Ectodermal cell (in vitro differentiated cells): ENCODE results near the gene SYP.
A peak's percentile ranks its signal among the peaks of the same experiment; 100 is the strongest.

Experiments
- H3K27ac ChIP-seq: 2 replicates; pipeline ENCODE4 v1.7.0; 2013; ENCODE audit warnings: mild to moderate bottlenecking, low read depth, low read length; ENCODE audit not compliant: insufficient read depth, poor library complexity, severe bottlenecking
- H3K27me3 ChIP-seq: 2 replicates; pipeline ENCODE4 v1.7.0; 2013; ENCODE audit warnings: mild to moderate bottlenecking, low read length; ENCODE audit not compliant: insufficient read depth, control insufficient read depth, poor library complexity, severe bottlenecking
- H3K36me3 ChIP-seq: one replicate; pipeline ENCODE4 v1.7.0; 2013; ENCODE audit warnings: low read length; ENCODE audit not compliant: control insufficient read depth, insufficient read depth
- H3K4me1 ChIP-seq: one replicate; pipeline ENCODE4 v1.7.0; 2013; ENCODE audit warnings: low read length; ENCODE audit not compliant: control insufficient read depth, insufficient read depth
- H3K4me3 ChIP-seq: 2 replicates; pipeline ENCODE4 v1.7.0; 2013; ENCODE audit warnings: low read depth, low read length, control low read depth; ENCODE audit not compliant: insufficient read depth
- H3K9me3 ChIP-seq: 2 replicates; pipeline ENCODE4 v1.7.0; 2013; ENCODE audit warnings: mild to moderate bottlenecking, low read length, moderate library complexity; ENCODE audit not compliant: control insufficient read depth
- WGBS, 2 experiments: methylation state at CpG; one replicate each; pipeline ENCODE4 v1.1.7; 2013; ENCODE audit warnings: missing lambda C conversion rate in 2 of 2; 5-methylcytosine and 5-hydroxymethylcytosine counted together

SYP gene

DNA sequence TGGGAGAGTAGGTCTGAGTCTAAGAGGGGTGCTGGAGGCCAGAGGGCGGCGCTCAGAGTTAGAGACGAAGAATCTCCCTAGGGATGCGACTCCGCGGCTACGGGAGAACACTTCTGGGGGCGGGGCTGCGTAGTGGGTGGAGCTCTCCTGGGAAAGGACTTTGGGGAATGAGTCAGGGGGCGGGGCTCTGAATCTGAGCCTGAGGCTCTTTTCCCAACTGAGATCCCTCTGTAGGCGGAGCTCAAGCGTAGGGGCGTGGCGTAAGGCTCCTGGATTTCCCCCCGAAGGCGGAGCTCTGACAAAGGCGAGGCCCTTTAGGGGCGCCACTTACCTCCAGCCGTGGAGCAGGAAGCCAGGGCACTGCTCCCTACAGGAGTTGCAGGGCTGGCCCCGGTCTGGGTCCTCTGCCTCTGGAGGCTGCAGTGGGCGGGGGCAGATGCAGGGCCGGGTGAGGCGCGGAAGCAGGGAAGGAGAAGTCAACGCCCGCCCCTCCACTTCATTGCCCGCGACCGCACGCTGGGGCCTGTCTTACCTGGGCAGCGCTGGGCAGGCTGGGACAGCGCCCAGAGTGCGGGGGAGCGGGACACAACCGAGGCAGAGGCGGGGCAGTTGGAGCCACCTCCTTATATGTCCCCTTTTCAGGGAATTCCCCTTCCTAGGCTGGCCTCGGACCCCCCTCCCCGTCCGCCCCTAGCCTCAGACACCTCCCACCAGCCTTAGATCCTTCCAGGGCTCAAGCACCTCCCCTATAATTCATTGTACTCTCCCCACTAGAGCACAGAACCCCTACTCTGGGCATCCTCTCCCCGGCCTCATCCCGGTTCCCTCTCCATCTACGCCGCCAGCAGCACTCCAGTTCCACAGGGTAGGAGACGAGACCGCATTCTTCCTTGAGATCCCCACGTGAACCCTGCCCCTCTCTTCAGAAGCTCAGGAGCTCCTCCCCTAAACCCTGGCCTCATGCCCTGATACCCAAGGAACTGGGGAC lies 15.4 kb downstream of the SYP start:
- WGBS, 2 experiments = 4% methylated on average over 46 of the region's 46 CpGs
- peak overlapping the region; percentile 36 for H3K27ac ChIP-seq
- peak overlapping the region; percentile 31 for H3K4me3 ChIP-seq

DNA sequence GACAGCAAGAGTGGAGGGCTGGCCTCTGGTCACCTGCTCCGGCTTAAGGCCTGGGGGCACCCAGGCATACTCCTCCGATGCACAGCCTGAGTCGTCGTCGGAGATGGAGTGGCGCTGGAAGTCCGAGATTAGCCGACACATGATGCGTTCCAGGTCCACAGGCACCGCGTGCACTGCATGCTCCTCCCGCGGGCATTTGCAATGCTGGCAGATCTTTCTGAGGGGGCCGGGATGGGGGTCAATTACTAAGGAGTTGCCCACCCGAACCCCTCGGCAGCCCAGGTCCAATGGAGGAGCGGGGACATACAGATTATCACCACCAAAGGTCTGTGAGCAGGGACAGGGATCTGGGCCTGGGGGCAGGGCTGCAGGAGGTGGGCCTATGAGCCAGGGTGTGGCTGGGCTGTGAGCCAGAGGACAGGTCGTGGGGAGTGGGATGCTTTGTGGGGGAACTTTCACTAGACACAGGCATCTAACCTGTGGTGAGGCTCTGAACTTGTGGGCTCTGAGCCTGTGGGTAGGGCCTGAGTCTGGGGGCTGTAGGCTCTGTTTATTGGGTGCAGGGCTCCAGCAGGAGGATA lies 16.2 kb downstream of the SYP start:
- H3K27ac ChIP-seq = peak overlapping the region; percentile 36
- WGBS, 2 experiments = 90 to 91% methylated on average over 18 of the region's 18 CpGs

More for the DNA sequence above, 15.4 kb downstream of the SYP start:
- Histone ChIP-seq H3K4me1 (peaks cover 12% of the 10 kb centered on the region), H3K9me3 (no peaks in the 10 kb centered on the region), H3K27me3 (no peaks in the 10 kb centered on the region), H3K36me3 (no peaks in the 10 kb centered on the region)

DNA sequence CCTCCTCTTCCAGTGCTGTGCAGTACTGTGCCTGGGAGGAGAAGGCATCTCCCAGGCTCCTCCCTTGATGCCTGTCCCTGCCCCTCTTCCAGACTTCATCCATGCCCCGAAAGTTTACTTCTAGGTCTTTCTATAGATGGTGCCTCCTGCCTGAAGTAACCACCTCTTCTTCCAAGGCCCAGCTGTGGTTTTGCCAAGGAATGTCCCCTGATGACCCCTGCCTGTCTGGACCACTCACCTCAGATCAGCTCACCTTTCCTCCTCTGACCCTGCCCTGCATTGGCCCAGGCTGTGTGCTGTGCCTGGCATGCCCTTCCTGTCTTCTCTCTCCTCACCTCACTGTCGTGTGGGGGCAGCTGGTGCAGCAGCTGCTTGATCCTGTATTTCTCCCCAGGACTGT lies 20.6 kb downstream of the SYP start:
- H3K36me3 ChIP-seq = no peaks in the 10 kb centered on the region
- H3K9me3 ChIP-seq = no peaks in the 10 kb centered on the region
- H3K27ac ChIP-seq = no peak overlapping the region
- 85 to 89% methylated on average over 2 of the region's 2 CpGs for WGBS, 2 experiments
- no peak overlapping the region for H3K4me3 ChIP-seq
- no peaks in the 10 kb centered on the region for H3K27me3 ChIP-seq
- no peaks in the 10 kb centered on the region for H3K4me1 ChIP-seq

More for the DNA sequence above, 16.2 kb downstream of the SYP start:
- no peaks in the 10 kb centered on the region for H3K36me3 ChIP-seq
- peaks cover 12% of the 10 kb centered on the region for H3K4me1 ChIP-seq
- H3K4me3 ChIP-seq = no peak overlapping the region
- H3K27me3 ChIP-seq = no peaks in the 10 kb centered on the region
- H3K9me3 ChIP-seq = no peaks in the 10 kb centered on the region

DNA sequence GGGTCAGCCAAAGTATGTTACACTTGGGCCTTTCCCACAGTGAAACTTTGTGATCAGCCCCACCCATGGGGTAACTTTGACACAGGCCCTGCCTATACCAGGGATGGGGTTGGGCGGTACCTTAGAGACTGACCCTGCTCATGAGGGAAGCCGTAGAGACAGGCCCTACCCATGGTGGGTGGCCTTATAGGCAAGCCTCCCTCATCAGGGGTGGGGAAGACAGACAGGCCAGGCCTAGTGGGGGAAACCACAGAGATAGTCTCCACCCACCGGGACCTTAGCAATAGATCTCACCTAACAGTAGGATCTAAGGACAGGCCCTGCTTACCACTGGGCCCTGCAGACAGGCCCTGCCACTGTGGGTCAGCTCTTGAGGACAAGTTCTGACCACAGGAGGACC lies 21.5 kb downstream of the SYP start:
- H3K36me3 ChIP-seq = no peaks in the 10 kb centered on the region
- H3K9me3 ChIP-seq = no peaks in the 10 kb centered on the region
- H3K4me1 ChIP-seq = no peaks in the 10 kb centered on the region
- no peaks in the 10 kb centered on the region for H3K27me3 ChIP-seq
- H3K27ac ChIP-seq = no peak overlapping the region
- WGBS, 2 experiments = 96% methylated on average over 3 of the region's 3 CpGs
- H3K4me3 ChIP-seq = no peak overlapping the region

DNA sequence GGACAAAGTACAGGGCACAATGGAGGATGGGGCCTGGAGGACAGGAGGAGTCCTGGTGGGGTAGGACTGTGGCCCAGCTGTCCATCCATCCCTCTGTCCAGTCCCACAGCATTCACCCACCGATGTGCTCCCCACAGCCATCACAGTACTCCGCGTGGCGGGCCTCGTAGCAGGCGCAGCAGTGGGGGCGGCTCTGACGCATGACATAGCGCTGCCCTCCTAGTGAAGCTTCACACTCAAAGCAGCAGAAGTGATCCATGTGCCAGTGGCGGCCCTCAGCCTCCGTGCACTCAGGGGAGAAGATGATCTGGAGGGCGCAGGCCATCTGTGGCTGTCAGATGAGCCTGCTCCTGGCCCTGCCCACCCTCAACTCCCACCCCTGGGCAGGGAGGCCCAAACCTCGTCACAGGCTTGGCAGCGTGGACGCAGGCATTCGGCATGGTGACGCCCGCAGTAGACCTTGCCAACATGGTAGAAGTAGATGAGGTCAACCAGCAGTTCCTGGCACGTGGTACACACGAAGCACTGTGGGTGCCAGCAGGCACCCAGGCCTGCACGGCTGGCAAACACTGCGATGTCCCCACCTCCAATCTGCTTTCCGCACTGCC lies 22.0 kb downstream of the SYP start:
- Histone ChIP-seq H3K27me3 (peaks cover 5% of the 10 kb centered on the region), H3K27ac (no peak overlapping the region), H3K4me1 (no peaks in the 10 kb centered on the region), H3K4me3 (no peak overlapping the region), H3K36me3 (no peaks in the 10 kb centered on the region), H3K9me3 (no peaks in the 10 kb centered on the region)
- 94 to 96% methylated on average over 23 of the region's 23 CpGs for WGBS, 2 experiments

DNA sequence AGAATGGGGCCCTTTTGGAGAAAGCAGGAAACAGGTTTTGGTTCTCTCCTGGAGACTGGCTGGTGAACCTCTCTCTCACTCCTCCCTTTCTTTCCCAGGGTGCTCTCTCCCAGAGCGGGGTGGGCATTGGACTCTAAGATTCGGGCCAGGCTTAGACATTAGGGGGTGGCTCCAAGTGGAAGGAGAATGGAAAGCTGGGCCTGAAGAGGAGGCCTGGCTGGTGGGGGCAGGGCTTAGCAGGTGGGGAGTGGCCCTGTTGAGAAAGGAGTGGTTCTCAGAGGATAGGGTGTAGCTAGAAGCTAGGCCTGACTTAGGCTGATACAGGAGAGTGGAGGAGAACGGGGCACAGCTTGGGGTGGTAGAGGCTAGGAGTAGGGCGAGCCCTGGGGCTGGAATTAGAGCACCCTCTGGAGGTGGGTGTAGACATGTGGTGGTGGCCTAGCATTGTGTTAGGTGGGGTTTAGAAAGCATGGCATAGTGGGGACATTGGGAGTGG lies 22.6 kb downstream of the SYP start:
- WGBS, 2 experiments = 80 to 95% methylated on average over 3 to 4 of the region's 4 CpGs
- H3K36me3 ChIP-seq = no peaks in the 10 kb centered on the region
- H3K4me1 ChIP-seq = no peaks in the 10 kb centered on the region
- H3K4me3 ChIP-seq = no peak overlapping the region
- peaks cover 11% of the 10 kb centered on the region for H3K27me3 ChIP-seq
- H3K27ac ChIP-seq = no peak overlapping the region
- H3K9me3 ChIP-seq = no peaks in the 10 kb centered on the region

DNA sequence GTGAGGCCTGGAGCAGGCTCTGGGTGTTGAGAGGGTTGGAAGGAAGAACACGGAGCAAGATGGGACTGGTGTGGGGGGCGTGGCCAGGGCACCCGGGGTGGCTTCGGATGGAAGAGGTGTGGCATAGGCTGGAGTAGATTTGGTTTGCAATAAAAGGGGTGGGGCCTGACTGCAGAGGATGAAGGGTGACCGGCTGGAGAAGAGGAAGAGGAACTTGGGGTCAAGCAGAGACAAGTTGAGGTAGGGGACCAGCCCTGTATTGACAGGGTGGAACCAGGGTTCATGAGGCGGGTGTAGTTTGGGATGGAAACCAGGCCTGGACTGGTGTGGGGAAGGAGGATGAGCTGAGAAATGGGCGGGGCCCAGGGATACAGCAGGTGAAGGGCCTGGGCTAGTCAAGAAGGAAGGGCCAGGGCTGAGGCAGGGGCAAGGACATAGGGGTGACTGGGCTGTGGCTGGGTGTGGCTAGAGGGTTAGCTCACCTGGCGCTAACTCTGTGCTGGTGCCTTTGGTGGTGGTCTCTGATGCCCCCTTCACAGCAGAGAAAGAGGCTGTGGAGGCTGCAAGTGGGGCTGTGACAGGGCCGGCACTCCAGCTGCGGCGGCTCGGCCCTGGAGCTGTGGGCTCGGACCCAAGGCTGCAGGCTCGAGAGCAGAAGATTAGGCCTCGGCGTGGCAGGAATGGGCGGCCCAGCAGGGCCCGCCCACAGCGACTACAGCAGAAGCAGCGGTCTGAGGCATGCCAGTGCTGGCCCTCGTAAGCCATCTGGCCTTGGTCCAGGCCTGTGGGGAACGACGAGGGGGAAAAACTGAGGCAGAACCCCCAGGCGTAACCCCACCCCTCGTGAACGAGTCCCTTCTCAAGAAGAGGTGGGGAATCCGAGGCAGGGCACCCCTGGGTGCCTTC lies 23.3 kb downstream of the SYP start:
- H3K27me3 ChIP-seq = peaks cover 18% of the 10 kb centered on the region
- no peak overlapping the region for H3K27ac ChIP-seq
- no peaks in the 10 kb centered on the region for H3K36me3 ChIP-seq
- H3K4me3 ChIP-seq = no peak overlapping the region
- H3K9me3 ChIP-seq = no peaks in the 10 kb centered on the region
- H3K4me1 ChIP-seq = no peaks in the 10 kb centered on the region
- WGBS, 2 experiments = 93% methylated on average over 27 of the region's 27 CpGs

DNA sequence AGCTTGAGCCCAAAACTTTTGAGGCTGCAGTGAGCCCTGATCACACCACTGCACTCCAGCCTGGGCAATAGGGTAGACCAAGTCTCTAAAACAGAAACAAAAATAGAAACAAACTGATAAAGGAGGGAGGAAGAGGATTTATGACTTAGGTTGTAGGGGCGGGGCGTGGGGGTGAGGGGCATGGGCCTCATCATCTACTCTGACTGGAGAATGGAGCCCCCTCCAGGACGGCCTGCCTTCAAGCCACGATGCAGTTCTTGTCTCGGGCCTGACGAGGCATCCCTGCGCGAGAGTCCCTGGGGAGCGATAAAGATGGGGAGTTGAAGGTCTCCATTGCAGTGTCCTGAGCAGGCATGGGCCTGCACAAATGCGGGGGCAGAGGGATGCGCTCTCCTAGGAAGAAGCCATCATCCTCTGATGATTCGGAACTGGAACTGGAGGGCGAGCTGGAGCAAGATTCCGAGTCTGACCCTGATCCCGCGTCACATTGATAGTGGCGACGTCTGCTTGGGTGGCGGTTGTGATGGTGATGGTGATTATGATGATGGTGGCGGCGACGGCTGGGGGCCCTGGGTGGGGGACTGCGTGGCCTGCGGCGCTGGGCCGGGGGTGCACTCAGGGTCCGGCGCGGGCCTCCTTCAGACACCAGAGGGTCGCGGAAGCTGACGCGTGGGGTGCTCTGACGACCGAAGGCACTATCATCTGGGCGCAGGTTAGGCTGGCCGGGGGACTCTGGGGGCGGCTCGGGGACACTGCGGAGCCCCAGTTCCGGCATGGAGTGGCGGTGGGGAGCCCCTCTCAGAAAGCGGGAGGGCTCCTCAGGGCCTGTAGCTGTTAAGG lies 24.3 kb downstream of the SYP start:
- Histone ChIP-seq H3K4me3 (no peak overlapping the region), H3K27ac (no peak overlapping the region)
- 91 to 93% methylated on average over 43 of the region's 43 CpGs for WGBS, 2 experiments

DNA sequence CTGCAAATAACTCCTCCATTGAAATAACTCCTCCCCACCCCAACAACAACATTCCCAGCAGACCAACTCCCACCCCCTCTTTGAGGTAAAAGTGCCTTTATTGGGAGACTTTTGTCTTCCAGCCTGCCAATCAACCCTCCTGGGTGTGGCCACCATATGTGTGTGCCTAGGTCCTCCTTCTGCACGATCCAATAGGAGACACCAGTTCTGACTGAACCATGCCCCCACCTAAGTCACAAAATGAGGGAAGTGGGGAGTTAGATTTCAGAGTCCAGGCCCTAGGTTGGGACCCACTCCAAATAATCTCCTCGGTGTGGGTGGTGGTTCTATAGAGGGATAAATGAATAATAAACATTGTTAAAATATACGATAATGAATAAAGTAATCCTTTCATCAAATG lies 25.3 kb downstream of the SYP start:
- Histone ChIP-seq H3K4me3 (no peak overlapping the region), H3K9me3 (no peaks in the 10 kb centered on the region), H3K36me3 (no peaks in the 10 kb centered on the region), H3K4me1 (no peaks in the 10 kb centered on the region), H3K27me3 (peaks cover 36% of the 10 kb centered on the region), H3K27ac (no peak overlapping the region)
- 90% methylated on average over 2 of the region's 3 CpGs; no CpG with 5 or more reads in 1 of the 2 experiments for WGBS, 2 experiments

More for the DNA sequence above, 24.3 kb downstream of the SYP start:
- peaks cover 28% of the 10 kb centered on the region for H3K27me3 ChIP-seq
- H3K9me3 ChIP-seq = no peaks in the 10 kb centered on the region
- no peaks in the 10 kb centered on the region for H3K4me1 ChIP-seq
- no peaks in the 10 kb centered on the region for H3K36me3 ChIP-seq
